NOMO-1 (cell line): ENCODE data around the gene SPEG.

ENCODE experiments used
- DNase-seq, 2 experiments: peaks; one replicate each; lab custom pipeline; 2025; ENCODE audit not compliant: unreplicated experiment in 2 of 2; lab: John Stamatoyannopoulos, UW

The SPEG gene

DNA sequence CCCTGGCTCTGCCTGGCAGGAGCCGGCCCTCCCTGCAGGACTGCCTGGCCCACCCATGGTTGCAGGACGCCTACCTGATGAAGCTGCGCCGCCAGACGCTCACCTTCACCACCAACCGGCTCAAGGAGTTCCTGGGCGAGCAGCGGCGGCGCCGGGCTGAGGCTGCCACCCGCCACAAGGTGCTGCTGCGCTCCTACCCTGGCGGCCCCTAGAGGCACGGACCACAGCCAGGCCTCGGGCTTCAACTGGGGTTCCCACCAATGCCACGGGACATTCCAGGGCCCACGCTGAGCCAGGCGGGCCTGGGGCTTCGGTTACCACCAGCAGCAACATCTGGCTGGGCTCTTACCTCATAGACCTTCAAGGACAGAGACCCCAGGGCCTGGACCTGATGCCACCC lies 57.9 kb downstream of the SPEG start:
- DNase-seq = no peak

DNA sequence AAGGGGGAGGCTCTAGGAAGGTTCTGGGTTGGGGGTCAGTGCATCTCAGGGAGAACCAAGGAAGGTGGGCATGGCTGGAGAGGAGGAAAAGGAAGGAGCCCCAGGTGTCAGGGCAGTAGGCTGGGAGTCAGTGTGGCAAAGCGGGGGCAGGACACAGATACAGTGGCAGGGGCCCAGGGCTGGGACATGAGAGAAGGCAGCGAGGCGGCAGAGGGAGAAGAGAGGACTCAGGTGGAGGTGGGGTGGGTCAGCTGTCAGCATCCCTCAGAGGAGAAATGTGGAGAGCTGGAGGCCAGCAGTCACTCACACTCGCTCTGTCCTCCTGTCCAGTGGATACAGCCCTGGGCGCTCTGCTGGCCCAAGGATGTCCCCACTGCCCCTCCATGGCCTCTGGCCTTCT lies 58.4 kb downstream of the SPEG start:
- DNase-seq = no peak

DNA sequence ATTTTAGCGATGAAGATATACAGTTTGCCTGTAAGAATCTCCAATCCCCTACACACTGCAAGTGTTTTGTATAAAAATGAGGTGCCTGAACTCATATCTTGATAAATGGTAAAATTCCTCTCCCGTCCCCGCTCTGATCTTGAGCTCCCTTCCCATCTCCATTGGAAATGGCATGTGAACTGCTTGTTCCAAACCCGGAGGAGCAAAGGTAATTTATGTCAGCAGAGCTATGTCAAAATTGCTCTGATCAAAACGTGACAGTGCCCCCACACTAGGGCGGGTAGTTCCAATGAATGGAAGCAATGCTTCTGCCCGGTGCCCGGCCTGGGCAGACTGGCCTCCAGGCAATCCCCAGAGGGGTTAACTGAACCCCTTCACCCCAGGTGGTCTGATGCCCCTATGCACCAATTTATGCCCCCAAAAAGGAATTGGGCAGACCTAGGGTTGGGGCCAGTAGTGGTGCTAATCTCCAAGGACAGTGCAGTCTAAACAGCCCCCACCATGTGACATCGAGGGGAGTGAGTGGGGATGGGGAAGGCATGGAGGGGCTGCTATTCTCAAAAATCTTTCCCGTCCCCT lies 60.4 kb downstream of the SPEG start:
- DNase-seq = no peak

DNA sequence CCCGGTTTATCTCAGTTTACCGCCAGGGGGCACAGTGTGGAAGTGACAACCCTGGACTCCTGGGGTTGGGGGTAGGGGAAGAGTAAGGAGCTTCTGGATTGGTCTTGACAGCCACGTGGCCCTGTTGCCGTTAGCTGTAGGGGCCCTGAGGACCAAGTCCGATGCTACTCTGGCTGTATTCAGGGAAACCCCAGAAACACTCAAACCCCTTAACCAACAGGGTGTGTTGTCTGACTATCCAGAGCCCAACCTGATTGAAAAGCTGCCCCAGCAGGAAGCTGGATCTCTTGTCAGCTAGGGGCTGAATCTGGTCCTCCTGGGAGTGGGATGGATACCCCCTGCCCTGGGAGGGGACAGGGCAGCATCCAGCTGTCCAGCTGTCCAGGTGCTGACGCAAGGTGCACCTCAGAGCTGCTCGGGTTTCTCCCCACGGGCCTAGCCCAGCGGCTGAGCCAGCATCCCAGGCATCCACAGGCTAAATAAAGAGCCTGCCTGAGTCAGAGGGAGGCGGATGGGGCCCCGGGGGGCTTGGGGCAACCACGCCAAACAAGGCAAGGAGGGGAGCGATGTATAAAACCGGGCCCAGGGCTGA lies 61.0 kb downstream of the SPEG start:
- peak; percentile 36 to 41 for DNase-seq

DNA sequence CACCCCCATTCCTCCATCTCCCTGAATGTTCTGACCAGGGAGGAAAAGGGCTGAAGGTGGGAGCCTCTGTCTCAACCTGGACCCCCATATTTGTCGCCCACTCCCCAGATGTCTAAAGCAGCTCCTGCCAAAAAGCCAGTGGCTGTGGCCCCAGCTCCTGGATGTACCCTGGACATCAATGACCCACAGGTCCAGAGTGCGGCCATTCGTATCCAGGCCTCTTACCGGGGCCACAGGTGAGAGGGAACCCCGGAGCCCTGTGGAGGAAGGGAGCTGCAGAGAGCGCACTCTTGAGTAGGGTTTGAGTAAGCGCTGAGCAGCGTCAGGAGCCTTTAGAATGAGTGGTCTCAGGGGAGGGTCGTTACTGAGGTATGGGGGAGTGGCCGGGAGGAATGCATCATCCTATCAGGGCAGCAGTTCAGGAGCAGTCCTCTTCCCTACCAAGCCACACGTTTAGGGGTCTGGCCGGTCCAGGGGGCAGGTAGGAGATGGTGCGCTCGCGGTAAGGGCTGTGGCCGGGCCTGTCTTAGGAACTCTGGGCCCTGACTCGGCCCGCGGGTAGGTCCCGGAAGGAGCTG lies 61.7 kb downstream of the SPEG start:
- no peak for DNase-seq

DNA sequence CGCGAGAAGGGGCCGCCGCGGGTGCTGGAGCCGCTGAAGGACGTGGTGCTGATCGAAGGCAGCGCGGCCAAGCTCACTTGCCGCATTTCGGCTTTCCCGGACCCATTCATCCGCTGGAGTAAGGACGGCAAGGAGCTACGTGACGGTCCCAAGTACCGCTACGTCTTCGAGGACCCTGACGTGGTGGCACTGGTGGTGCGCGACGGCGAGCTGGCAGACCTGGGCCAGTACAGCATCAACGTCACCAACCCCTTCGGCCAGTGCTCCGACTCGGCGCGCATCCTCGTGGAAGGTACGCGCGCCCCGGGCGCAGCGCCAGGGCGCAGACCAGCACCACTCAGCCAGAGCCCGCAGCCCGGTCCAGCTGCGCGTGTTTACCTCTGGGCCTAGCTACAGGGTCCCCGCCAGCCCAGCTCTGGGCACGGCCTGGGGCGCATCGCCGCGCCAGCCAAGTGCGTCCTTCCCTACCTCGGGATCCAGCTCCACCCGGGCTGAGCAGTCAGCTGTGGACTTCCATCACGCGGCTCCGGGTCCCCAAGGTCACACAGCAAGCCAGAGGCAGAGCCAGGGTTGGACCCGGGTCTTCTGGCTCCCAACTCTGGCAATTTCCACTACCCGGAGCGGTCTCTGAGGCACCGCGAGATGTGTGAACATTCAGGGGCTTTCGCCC lies 62.3 kb downstream of the SPEG start:
- no peak for DNase-seq

DNA sequence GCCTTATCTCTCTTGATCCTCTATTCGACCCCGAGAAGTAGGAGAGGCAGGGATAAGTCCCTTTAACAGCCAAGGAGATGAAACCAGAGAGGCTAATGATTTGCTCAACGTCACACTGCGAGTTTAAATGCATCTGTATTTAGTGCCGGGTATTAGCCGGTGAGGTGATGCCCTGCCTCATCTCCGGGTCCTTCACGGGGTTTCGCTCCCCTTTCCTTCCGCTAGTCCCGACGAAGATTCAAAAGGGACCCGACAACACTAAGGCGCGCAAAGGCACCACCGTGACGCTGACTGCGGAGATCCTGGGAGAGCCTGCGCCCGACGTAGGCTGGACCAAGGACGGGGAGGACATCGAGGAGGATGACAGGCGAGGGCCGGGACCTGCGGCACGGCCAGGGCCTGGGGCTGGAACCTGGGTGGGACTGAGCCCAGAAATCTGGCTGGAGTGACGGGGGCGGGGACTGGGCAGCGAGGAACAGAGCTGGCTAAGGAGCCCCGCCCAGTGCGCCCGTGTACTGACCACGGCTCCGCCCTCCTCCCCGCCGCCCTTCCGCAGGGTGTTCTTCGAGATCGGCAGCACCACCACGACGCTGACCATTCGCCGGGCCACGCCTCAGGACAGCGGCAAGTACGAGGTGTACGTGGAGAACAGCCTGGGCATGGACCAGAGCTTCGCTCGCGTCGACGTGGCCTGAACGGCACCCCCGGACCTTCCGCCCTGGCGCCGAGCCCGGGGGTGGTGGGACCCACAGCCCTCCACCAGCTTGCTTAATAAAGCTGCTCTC lies 63.0 kb downstream of the SPEG start:
- DNase-seq = peak; percentile 37 to 53

DNA sequence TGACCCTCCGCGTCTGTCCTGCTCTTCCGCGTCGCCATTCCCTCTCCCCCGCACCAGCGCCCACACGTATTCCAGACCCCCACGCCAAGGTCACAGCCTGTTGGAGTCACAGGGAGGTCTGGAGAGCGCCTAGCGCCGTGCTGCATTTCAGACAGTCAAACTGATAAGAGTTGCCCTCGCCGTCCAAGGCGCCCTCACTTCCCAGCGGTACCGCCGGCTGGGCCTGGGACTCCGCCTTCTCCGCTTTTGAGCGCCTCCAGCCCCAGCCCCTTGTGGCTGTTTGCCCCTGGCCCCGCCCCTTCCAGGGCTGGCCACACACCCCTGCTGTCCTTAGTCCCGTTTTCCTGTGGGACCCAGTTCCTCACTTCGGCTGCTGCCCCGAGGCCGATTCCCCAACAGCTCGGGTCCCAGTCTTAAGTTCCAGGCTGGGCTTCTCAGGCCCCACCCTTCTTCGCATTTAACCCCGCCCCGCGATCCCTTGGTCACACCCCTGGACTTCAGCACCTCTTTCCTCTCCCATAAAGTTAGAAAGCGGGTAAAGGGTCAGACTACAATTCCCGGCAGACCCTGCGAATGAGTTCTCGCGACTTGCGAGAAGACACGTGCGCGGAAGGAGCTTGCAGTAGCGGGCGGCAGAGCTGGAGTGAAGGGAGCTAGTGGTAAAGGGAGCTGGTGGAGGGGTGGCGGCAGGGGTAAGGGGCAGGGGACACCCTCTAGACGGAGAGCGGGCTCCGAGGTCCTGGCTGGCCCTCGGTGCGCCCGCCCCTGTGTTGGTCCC lies 63.8 kb downstream of the SPEG start, which contains the start of gene GMPPA:
GMPPA (plus strand) TSS at position 612 of the 778 bp plus-strand sequence. CDS start 1,085 bp downstream, outside the sequence.
- DNase-seq = peak; percentile 97 to 98

DNA sequence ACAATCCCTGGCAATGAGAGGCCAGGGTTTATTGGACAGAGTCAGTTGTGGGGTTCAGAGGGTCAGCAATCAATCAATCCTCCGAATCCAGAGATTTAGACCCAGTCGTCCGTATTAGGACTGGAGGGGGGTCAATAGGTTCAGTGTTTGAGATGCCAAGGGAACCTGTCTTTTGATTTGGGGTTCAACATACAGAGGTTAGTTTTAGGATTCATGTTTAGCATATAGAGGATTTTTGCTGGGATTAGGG lies 64.3 kb downstream of the SPEG start:
- peak in 1 of 2 experiments; percentile 34 for DNase-seq

DNA sequence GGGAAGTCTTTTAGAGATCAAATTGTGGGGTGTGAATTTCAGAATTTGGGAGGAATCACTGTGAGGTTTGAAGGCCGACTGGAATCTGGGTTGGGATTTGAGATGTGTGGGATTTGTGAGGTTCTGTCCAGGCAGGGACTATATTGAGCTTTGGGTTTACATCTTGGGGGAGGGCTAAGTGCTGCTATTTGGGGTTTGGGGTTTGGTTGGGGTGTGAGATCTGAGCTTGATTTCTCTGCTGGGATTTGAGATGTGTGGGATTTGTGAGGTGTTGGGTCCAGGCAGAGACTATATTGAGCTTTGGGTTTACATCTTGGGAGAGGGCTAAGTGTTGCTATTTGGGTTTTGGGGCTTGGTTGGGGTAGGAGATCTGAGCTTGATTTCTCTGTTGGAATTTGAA lies 64.9 kb downstream of the SPEG start:
- no peak for DNase-seq

DNA sequence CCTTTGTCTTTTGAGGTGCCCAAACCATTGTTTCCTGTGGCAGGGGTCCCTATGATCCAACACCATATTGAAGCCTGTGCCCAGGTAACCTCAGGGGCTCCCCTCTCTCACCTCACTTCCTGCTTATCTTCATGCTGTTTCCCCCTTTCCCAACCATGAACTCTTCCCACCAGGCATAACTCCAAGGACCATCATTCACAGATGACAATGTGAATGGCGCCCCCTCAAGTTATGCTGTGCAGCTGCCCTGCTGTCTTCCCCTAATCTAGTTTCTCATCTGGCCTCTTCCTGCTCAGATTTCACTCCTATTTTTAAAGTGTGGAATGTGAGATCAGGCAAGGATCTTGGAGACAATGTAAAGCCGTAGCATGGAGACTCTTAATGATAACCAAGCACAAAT lies 65.5 kb downstream of the SPEG start:
- no peak for DNase-seq

DNA sequence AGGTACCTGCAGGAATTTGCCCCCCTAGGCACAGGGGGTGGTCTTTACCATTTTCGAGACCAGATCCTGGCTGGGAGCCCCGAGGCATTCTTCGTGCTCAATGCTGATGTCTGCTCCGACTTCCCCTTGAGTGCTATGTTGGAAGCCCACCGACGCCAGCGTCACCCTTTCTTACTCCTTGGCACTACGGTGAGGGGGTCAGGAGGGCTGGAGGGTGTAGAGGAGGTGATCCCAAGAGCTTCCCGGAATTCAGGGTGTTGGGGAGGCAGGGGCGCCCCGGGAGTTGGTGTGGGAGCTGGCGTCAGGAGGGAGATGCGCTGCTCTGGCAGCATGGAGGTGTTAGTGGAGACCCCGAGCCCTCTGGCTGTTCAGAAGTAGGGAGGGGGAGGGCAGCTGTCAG lies 67.2 kb downstream of the SPEG start:
- no peak for DNase-seq

DNA sequence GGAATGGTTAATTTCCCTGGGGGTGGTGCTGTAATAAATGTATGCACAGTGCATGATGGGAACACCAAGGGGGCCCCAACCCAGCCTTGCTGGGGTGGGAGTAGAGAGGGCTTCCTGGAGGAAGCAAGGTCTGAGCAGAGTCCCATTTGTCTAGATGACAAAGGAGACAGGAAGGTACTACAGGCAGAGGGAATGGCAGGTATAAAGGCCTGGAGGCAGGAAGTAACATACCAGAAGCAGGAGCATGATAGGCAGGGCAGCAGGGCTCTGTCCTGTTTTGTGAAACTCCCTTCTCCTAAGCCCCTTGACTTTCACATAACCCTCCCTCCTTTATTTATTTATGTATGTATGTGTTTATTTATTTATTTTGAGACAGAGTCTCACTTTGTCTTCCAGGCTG lies 68.0 kb downstream of the SPEG start:
- DNase-seq = no peak

DNA sequence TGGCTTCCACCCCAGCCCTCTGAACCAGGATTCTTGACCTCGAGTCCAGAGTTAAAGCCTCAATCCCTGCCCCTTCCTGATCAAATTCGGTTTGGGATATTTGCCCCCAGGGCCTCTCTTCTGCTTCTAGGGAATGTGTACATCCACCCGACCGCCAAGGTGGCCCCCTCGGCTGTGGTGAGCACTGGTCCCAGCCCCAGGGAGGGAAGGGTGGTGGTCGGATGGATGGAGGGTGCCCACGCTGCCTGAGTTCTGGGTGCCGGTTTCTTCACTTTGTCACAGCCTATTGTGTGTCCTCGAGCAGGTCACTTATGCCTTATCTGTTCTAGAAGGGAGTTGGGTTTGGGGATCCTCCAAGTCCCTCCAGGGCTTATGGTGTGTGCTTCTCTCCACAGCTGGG lies 70.9 kb downstream of the SPEG start:
- no peak for DNase-seq

DNA sequence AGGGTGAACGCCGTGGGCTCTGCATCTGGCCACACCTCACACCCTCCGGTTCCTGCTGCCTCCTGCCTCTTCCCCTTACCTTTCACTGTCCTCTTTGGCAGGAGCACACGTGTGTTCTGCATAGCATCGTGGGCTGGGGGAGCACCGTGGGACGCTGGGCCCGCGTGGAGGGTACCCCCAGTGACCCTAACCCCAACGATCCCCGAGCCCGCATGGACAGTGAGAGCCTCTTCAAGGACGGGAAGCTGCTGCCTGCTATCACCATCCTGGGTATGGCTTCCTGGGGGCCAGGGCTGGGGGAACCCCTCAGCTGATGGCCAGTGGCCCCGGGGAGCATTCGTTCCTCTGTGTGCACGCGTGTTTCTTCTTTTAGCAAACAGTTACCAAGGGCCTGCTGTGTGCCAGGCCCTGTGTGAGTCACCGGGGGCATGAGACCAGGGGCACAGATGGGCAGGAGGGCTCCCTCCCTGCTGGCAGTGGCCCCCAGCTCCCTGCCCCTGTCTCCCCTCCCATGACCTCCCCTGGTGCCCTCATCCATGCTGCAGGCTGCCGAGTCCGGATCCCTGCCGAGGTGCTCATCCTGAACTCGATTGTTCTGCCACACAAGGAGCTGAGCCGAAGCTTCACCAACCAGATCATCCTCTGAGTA lies 71.6 kb downstream of the SPEG start:
- no peak for DNase-seq

DNA sequence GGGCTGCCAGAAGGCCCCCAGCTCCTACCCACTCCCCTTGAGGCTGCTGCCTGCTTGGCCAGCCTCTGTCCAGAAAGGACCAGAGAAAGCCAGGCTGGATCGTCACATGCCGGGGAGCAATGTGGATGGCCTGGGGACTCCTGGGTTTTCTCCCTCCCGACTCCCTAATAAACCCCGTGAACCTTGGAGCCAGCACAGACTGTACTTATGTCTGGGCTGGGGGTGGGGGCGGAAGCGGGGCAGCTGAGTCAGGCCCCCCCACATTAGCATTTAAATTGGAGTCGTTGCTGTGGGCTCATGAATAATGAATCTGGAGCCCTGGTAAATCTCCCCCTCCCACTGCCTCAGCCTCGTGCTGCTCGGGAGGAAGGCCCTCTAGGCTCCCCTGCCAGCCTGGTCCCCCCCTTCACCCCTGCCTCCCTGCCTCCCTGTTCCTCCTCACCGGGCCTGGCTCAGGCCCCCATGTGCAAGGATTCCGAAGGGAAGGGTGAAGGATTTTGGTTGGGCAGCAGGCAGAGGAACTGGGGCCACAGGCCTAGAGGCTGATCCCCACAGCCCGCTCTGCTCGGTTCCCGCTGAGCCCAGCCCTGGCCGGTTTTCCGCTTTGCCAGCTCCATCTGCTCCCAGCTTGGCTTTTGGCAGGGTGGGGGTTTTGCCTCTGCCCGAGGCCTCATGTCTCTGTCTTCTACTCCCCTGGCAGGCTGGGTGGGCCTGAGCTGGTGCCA lies 72.3 kb downstream of the SPEG start:
- DNase-seq = no peak

DNA sequence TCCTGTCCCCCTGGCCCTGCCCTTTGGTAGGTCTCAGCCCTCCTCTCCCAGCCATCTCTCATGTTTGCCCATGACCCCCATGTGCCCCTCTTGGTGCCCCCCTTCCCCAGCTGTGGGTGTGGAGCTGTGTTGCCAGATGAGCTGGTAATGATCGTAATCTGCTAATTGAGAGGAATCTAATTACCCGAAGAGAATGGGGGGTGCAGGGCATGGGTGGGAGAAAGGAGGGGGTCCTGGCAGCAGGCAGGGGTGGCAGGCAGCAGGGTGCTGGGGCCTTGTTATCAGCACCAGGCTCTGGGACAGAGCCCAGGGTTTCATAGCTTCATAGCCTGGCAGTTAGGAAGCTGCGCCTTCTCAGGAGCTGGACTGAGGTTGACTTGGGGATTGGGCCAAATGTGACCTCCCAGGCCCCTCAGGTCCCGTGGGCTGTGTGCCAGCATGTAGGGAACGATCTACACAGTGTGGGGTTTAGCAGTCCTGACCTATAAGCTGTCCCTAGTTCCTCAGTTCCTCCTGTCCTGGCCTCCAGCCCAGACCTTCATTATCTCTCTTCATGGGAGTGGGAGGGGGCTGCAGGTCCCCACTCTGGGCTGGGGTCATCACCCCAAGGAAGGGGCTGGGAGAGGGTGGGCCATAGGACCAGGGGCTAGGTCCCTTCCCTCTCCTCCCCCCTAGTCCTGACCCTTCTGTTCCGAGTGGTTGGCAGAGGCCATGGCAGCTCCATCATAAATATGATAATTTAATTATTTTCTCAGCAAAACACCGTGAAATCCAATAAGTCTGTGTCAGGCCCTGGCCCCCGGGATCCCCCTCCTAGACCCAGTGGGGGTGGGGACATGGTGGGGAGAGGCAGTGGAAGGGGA lies 73.2 kb downstream of the SPEG start:
- no peak for DNase-seq

DNA sequence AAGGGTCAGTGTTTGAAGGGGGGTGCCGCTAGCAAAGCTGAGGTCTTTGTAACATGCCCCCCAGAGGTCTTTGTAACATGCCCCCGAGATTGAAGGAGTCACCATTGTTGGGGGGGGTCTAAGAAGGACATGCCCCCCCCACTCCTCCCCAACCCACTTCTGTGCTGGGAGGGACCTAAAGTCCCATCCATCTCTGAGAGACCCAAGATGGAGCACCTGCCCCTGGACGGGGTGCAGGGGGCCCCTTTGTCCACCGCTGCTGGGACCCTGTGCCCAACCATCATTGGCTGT lies 73.7 kb downstream of the SPEG start:
- no peak for DNase-seq
